ENCODE data around the gene ABCC2.
"Not testable (repeated sequence)": the region's sequence is repeated elsewhere in the genome, so short reads cannot be mapped to it uniquely, and the experiment has no call there.

ABCC2 gene

DNA sequence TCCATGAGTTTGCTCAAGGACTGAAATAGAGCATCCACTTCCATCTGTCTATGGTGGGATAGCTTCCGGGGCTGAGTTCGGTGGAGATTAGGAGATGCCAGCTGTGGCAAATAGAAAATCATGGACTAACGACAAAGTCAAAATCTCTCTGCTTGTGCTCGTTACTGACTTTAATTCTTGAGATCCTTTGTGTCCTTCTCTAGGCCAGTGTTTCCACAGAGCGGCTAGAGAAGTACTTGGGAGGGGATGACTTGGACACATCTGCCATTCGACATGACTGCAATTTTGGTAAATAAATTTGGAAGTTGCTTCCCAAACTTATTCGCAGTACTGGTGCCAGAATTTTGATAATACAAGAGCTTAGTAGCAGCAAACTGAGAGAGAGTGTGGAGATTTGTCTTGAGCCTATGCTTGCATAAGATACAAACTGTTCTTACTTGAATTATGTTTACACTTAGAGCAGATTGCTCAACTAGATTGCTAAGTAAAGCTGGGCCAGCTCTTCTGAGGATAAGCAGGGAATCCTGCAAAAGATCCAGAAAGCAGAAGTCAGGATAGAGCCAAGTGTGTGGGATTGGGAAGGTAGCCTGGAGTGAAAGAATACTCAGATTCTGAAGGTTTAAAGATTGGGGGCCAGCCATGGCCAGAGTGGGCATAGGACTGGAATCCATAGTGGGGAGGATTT is 27.6 kb downstream of the ABCC2 start:
- DNase-seq (ENCODE audit: low read depth): no peak

DNA sequence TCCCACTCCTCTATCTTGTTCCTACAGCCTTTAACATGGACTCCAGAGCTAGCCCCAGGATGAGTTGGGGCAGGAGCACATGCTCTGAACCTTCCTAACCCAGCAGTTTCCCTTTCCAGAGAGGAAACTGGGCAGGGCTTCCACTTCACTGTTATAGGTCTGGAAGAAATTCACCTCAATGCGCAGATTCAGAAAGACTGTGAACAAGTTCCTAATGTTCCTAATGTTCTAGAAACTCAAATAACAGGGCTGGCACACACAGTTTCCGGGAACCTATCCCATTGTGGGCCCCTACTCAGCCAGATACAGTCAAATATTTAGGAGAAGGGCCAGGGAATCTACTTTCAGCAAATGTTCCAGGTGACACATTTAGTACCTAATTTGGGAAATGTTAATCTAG is 29.7 kb downstream of the ABCC2 start:
- DNase-seq (ENCODE audit: low read depth): no peak

DNA sequence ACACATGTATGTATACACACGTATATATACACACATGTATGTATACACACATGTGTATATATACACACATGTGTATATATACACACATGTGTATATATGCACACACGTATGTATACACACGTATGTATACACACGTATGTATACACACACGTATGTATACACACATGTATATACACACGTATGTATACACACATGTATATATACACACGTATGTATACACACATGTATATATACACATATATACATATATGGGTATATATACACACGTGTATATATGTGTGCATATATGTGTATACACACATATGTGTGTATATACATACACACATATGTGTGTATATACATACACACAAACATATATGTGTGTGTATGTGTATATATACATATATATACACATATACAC is 31.7 kb downstream of the ABCC2 start:
- DNase-seq (ENCODE audit: low read depth): no peak

- no peak for DNase-seq (ENCODE audit: low read depth)
Observed at GRCh38 chr10:99815621-99816020, 33.2 kb downstream of the ABCC2 start.

- DNase-seq (ENCODE audit: low read depth): no peak
Observed at GRCh38 chr10:99827936-99828335, 45.5 kb downstream of the ABCC2 start.

GRCh38 chr10:99828464-99828863 is 46.0 kb downstream of the ABCC2 start:
- no peak for DNase-seq (ENCODE audit: low read depth)

DNA sequence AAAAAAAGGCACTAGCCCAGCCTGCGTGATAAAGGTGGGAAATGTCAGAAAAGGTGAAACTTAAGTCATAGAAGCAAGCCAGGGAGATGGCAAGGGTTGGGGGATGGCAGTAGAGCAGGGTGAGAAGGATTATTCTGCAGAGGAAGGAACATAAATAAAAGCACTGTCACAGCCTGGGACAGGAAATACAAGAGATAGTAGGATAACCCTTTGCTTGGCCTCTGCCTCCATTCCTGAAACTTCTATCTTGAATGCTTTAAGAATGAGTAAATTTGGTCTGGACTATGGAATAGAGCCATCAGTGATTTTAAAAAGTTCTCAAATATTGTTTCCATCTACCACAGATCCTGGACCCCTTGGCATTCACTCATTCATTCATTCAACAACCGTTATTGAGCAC is 50.0 kb downstream of the ABCC2 start:
- DNase-seq (ENCODE audit: low read depth): no peak

DNA sequence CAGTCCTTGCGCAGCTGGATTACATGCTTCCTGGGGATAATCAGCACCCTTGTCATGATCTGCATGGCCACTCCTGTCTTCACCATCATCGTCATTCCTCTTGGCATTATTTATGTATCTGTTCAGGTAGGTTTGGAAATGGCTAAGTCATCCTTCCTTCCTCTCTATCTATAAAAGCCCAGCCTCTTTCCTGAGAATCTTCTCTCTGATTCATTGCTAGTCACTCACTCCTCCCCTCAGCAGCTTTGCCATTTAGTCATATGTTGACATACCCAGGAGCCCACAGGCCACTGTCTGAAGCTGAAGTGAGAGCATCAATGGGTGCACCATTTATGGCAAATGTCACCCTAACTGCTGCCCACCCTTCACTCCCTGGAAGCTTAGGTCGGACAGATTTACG is 52.0 kb downstream of the ABCC2 start:
- no peak for DNase-seq (ENCODE audit: low read depth)

DNA sequence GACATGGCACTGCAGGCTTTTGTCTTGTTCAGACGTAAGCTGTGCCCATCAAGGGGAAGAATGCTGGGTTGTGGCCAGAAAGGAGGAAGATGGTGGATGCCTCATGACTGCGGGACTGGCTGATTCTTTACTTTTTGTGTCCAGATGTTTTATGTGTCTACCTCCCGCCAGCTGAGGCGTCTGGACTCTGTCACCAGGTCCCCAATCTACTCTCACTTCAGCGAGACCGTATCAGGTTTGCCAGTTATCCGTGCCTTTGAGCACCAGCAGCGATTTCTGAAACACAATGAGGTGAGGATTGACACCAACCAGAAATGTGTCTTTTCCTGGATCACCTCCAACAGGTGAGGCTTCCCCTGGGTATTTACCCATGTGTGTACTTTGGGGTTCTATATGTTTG is 53.5 kb downstream of the ABCC2 start:
- DNase-seq (ENCODE audit: low read depth): no peak

DNA sequence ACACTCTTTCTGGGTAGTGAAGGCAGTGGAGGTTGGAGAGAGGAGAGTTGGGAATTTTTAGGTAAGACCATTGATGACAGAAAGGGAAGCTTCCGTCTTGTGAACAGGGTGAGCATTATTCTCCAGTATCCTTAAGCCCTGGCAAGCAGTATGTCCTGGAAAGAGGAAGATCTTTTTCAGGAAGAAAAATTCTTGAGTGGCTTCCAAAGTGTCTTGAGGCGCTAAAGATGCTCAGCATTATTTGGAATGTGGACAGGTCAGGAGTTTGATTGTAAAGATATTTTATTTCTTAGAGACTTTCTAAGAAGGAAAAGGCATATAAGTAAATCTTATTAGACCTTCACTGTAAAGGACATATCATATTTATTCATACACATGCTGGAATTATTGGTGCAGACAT is 54.3 kb downstream of the ABCC2 start:
- DNase-seq (ENCODE audit: low read depth): no peak

DNA sequence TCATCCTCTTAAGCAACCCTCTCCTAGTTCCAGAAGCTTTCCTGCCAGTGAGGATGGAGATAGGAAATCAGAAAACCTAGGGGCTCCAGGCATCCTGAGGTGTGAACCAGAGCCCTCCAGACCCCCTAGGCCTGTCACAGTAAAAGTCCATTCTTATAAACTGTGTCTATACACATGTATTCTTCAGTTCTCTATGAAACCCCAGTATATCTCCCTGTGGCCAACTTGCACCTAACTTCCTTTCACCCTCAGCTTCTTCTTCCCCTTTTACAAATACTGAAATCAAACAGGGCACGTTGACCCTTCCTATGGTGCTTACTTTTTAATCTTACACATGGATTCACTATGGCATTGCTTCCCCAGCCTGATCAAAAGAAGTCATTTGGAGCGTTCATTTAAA is 58.4 kb downstream of the ABCC2 start:
- DNase-seq (ENCODE audit: low read depth): not testable (repeated sequence)

GRCh38 chr10:99841746-99842145 is 59.3 kb downstream of the ABCC2 start:
- no peak for DNase-seq (ENCODE audit: low read depth)

DNA sequence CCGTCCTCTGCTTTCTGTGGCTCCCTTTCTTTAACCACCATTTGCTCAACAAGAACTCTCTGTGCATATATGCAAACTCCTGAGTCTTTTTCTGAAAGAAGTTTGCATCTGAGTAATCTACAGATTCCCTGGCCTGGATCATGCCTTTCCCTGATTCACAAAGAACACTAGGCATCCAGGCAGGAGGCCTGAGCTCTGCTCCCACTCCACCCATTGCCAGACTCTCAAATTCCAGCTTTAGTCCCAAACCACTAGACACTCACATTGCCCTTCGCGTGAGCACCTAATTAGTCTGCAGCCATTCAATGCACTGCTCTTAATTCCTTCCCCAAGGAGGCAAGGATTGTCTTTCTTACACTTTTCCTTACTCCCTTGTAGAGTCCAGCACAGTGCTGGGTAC is 60.9 kb downstream of the ABCC2 start:
- DNase-seq (ENCODE audit: low read depth): no peak

DNA sequence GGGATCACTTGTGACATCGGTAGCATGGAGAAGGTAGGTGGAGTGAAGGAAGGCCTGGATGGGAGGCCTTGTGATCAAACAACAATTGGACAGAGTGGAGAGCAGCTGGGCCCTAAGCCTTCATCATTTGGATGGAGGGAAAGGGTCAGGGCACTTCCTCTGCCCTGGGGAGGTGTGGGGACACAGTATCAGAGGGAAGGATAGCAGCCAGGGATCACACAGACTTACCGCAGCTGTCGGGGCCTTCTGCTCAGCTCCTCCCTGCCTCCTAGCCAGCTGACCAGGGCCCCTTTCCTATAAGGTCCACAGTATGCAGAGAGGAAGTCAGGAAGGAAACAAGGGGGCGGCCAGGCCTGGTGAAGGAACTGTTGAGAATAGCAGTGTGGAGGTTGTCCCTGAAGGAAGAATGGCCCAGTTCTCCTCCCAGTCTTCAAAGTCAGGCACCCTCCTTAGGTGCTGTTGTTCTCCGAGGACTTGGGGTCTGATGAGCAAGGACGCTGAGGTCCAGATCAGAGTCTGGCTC is 62.1 kb downstream of the ABCC2 start:
- DNase-seq (ENCODE audit: low read depth): no peak

DNA sequence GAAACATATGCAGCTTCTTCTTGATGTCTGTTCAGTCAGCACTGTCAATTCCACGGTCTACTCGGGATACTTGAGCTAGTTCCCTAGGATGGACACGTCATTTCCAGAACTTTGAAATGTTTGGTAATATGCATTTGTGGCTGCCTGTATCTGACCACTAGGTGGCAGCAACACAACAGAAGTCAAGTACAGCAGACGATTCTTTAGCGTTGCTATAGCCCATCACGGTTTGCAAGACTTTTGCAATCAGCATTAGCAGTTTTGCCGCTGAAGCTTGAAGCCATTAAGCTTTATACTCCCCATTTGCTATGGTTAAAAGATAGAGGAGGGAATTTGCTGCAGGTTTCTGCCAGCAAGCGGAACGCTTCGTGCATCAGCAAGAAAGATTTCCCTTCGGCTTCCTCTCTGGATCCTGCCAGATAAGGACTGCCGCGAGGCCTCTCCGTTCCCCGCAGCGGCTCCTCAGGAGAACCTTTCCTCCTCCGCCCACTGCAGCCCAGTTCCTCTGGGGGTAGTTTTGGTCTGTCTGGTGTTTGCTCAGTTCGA is 63.5 kb downstream of the ABCC2 start:
- peak; percentile 60 for DNase-seq (ENCODE audit: low read depth)

- no peak for DNase-seq (ENCODE audit: low read depth)
Observed at GRCh38 chr10:99849057-99849456, 66.6 kb downstream of the ABCC2 start.

DNA sequence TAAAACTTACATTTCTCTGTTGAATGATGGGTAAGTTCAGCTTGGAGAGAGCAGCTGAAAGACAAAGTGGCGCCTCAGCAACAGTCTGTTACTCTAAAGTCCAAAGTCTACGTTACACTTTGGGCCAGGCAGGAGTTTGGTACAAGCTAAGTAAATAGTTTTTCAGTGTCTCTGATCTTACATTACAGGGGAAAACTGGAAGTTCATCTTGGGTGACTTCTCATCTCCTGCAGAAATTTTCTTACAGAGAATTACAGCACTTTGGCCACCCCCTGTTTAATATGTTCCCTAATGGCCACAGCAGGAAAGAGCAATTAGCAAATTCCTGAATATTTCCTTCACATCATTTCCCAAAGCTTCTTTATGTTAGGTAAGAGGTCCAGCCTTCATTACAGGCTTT is 67.1 kb downstream of the ABCC2 start:
- no peak for DNase-seq (ENCODE audit: low read depth)

DNA sequence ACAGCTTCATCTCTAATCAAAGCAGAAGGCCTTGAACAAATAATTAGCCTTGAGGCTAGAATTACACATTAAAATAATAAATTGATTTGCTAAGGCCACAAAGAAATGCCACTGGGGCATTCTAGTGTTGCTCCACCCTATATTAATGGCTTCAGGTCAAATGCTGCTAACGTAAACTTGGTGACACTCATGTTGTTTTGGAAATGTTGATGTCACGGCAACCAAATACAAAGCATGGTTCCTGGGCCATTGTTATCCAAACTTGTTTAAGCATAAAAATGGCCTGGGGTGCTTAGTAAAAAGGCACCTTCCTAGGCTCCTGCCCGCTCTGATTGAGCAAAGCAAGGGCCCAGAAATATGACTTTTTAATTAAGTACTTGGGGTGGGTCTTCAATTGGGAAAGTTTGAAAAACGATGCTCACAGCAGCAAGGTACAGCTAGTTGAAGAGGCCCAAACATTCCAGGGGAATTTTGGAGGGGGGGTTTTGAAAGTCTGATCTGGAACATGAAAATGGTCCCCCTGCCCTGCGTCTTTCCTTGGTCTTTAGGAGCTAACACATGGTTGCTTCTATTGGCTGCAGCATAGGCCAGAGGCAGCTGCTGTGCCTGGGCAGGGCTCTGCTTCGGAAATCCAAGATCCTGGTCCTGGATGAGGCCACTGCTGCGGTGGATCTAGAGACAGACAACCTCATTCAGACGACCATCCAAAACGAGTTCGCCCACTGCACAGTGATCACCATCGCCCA is 67.8 kb downstream of the ABCC2 start:
- no peak for DNase-seq (ENCODE audit: low read depth)

- DNase-seq (ENCODE audit: low read depth): no peak
Observed at GRCh38 chr10:99850767-99851340, 68.4 kb downstream of the ABCC2 start.

DNA sequence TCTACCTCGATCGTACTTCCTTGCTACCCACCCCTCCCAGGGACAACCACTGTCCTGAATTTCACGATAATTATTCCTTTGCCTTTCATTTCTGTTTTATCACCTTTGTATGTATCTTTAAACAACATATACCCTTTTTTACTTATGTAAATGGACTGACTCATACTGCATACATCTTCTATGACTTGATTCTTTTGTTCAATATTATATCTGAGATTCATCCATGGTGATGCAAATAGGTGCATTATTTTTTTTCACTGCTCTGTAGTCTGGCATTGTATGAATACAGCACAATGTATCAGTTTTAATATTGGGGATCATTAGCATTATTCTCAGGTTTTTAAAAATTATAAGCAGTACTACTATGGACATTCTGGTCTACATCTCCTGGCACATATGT is 69.4 kb downstream of the ABCC2 start:
- no peak for DNase-seq (ENCODE audit: low read depth)

GRCh38 chr10:99852481-99853213 is 70.2 kb downstream of the ABCC2 start:
- no peak for DNase-seq (ENCODE audit: low read depth)

DNA sequence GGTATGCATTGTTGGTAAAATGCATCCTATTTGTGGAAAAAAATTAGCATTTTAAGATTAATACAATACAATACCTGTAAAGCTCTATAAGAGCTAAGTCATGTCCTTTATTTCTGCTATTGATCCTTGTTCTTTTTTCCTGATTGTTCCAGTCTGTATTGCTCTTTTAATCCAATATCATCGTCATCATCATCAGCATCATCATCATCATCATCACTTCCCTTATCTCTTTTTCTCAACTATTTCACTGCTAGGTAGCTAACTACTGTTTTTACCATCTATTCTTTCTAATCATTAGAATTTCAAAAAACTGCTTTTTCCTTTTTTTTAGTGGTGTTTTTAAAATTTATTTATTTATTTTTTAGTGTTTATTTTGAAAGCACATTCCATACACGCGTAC is 71.2 kb downstream of the ABCC2 start:
- no peak for DNase-seq (ENCODE audit: low read depth)
